Activated CD4-positive, alpha-beta memory T cell treated with anti-CD3 and anti-CD28 coated beads, Interleukin-2, amount 10 ng/mL, durations not matched to agents 7 days and 5 days (primary cell): Measurements from ENCODE around the gene SEMA4D. TPM values are rescaled to one million over a fixed set of nuclear protein-coding genes. Genes with fewer than 3 reads are reported as not detected.
"Not testable (repeated sequence)": the region's sequence is repeated elsewhere in the genome, so short reads cannot be mapped to it uniquely, and the experiment has no call there.

Experiments
- CTCF ChIA-PET: fragments of 350-600 bp; sonication (Branson Sonifier 250); formaldehyde crosslinking; loops from one replicate; lab custom pipeline; 2021; ENCODE audit warnings: antibody characterized with exemption, inconsistent platforms; lab: Charles Lee
- POLR2A ChIA-PET: fragments of 350-600 bp; sonication (Branson Sonifier 250); formaldehyde crosslinking; loops from one replicate; lab custom pipeline; 2021; ENCODE audit warnings: antibody characterized with exemption; lab: Charles Lee
- DNase-seq: peaks from one replicate; pipeline ENCODE4 v3.0.0-alpha.2; 2020
- H3K27ac Mint-ChIP-seq: one replicate; pipeline ENCODE4 v1.8.0; 2021; ENCODE audit warnings: mild to moderate bottlenecking, mixed read lengths
- H3K27me3 Mint-ChIP-seq: one replicate; pipeline ENCODE4 v1.8.0; 2021; ENCODE audit warnings: mixed read lengths
- H3K36me3 Mint-ChIP-seq: one replicate; pipeline ENCODE4 v1.8.0; 2021; ENCODE audit warnings: low read depth, mixed read lengths
- H3K4me1 Mint-ChIP-seq: one replicate; pipeline ENCODE4 v1.8.0; 2021; ENCODE audit warnings: mixed read lengths
- H3K4me3 Mint-ChIP-seq: one replicate; pipeline ENCODE4 v1.8.0; 2021; ENCODE audit warnings: mild to moderate bottlenecking, mixed read lengths
- H3K9me3 Mint-ChIP-seq: one replicate; pipeline ENCODE4 v1.8.0; 2021; ENCODE audit warnings: mixed read lengths
- total RNA-seq, 2 experiments: library from RNA; stranded (reverse); gene quantifications; one replicate each; pipeline ENCODE4 v1.2.3, GENCODE V29; 2021

SEMA4D gene
- total RNA-seq, 2 experiments from 2014 or later, result 339 to 350 TPM

DNA sequence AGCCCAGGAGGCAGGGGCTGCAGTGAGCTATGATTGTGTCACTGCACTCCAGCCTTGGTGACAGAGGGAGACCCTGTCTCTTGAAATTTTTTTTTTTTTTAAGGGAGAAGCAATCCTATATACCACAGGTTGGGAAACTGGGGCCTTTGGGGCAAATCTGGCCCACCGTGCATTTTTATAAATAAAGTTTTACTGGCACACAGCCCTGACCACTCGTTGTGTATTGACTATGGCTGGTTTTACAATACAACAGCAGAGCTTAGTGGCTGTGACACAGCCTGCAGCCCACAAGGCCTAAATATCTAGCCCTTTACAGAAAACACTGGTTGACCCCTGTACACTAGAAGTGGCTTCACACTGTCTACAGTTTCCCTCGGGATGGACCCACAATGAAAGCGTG is 121.6 kb downstream of the SEMA4D start:
- ChIA-PET CTCF (interaction anchor here (0.9 to 1.8 kb wide), 2 partner anchors 53 to 172 kb away, joined by 4 to 9 read pairs; no protein-coding TSS in a partner anchor), POLR2A (interaction anchor here (0.8 kb wide), 1 partner anchor 161 kb away, joined by 3 read pairs; no protein-coding TSS in a partner anchor)
- no peaks in the 10 kb centered on the region for H3K27me3 Mint-ChIP-seq
- peaks cover 56% of the 10 kb centered on the region for H3K36me3 Mint-ChIP-seq
- DNase-seq, result no peak
- H3K4me1 Mint-ChIP-seq, result peaks cover 67% of the 10 kb centered on the region
- H3K27ac Mint-ChIP-seq, result peak overlapping the region; percentile 82
- H3K9me3 Mint-ChIP-seq, result no peaks in the 10 kb centered on the region
- H3K4me3 Mint-ChIP-seq, result no peak overlapping the region

DNA sequence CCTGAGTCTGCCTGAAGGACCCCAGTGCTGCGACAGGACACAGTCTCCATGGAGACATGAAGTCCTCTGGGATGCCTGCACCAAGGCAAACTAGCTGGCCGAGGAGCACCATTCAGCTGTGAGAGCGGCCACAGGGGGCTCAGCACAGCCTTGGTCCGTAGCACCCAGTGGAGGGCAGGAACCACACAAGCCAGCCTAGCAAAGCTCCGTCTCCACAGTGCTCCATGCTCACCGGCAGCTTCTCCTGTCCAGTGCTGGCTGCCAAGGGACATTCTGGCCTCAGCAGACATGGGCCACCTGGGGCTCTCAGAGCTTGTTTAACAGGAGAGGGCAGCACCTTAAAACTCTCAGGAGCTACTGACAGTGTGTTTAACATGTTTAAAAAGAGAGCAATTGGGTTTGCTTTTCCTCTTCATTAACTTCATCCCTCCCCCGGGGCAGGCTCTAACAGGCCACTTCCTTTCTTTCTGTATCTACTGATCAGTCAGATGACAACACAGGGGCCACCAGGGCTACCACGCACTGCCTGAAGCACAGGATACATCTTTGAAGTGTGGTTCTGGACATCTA is 122.6 kb downstream of the SEMA4D start:
- Mint-ChIP-seq H3K36me3 (peaks cover 49% of the 10 kb centered on the region), H3K9me3 (no peaks in the 10 kb centered on the region), H3K4me3 (no peak overlapping the region), H3K27ac (peak overlapping the region; percentile 82), H3K27me3 (no peaks in the 10 kb centered on the region), H3K4me1 (peaks cover 62% of the 10 kb centered on the region)
- POLR2A ChIA-PET, result interaction anchor here (0.8 to 1.6 kb wide), 5 partner anchors 13 to 148 kb away, joined by 3 to 5 read pairs (median 4); no protein-coding TSS in a partner anchor
- DNase-seq, result peak; percentile 63
- CTCF ChIA-PET, result interaction anchor here (1.8 kb wide), 1 partner anchor 173 kb away, joined by 9 read pairs; no protein-coding TSS in a partner anchor

DNA sequence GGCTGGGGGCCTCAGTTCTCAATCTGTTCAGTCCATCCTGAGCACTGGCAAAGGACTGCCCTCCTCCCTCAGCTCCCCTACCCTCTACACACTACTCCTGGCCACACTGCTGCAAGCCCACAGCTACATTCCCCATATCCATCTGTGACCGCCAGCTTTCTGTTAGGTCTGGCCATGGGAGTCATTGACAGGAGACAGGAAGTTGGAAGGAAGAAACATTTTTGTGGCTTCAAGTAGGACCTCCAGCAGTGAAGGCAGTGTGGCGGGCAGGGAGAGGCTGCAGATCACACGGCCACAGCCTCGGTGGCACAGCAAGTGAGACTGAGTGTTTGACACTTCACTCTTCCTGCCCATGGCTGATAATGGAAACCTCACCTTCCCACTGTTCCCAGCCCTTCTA is 123.7 kb downstream of the SEMA4D start:
- no peaks in the 10 kb centered on the region for H3K27me3 Mint-ChIP-seq
- H3K9me3 Mint-ChIP-seq, result no peaks in the 10 kb centered on the region
- no peak for DNase-seq
- H3K36me3 Mint-ChIP-seq, result peaks cover 40% of the 10 kb centered on the region
- CTCF ChIA-PET, result no interaction called here
- H3K4me3 Mint-ChIP-seq, result no peak overlapping the region
- peaks cover 57% of the 10 kb centered on the region for H3K4me1 Mint-ChIP-seq
- peak overlapping the region; percentile 62 for H3K27ac Mint-ChIP-seq
- POLR2A ChIA-PET, result interaction anchor here (1.6 kb wide), 2 partner anchors 17 to 62 kb away, joined by 3 to 5 read pairs; no protein-coding TSS in a partner anchor

DNA sequence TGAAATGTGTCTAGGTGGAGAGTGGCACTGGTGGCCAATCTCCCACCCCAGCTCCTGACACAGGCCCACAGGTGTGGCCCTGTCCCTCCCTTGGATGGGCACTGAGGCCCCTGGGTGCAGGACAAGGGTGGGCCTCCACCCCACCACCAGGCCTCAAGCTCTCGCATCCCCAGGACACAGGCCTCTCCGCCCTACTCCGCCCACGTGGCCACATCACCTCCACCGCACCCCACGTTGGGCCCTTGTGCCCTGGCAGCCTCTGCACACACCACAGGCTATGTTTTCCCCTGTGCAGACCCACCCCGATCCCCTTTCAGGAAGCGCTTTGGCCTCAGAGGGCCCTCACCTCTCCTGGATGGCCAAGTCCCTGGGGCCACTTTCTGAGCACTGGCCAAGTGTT is 124.9 kb downstream of the SEMA4D start:
- DNase-seq, result no peak
- H3K27ac Mint-ChIP-seq, result peak overlapping the region; percentile 73
- no peak overlapping the region for H3K4me3 Mint-ChIP-seq
- ChIA-PET POLR2A (interaction anchor here (1.0 to 1.6 kb wide), 4 partner anchors 18 to 176 kb away, joined by 3 read pairs; no protein-coding TSS in a partner anchor), CTCF (interaction anchor here (0.7 kb wide), 1 partner anchor 54 kb away, joined by 3 read pairs; the partner anchor contains the start of gene SECISBP2)
- no peaks in the 10 kb centered on the region for H3K9me3 Mint-ChIP-seq
- H3K36me3 Mint-ChIP-seq, result peaks cover 28% of the 10 kb centered on the region
- H3K4me1 Mint-ChIP-seq, result peaks cover 53% of the 10 kb centered on the region
- no peaks in the 10 kb centered on the region for H3K27me3 Mint-ChIP-seq

DNA sequence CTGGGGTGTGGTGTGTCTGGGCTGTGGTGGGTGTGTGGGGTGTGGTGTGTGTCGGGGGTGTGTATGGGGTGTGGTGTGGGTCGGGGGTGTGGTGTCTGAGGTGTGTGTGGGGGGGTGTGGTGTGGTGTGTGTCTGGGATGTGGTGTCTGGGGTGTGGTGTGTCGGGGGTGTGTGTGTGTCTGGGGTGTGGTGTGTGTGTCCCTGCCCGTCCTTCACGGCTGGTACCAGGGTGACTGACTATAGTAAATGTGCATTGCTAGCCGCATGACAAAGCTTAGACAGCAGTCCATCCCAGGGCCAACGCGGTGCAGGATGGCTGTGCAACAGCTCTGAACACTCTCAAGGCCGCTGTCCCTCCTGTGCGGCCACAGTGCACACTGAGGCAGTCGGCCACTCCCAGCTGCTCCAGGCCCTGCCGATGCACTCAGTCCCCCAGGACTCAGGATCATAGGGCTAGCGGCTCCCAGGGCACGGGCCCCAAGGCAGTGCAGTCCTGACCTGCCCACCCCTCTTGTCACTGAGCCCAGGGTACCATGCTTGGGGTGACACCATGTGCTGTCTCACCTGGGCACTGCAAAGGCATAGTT is 125.6 kb downstream of the SEMA4D start:
- Mint-ChIP-seq H3K27me3 (no peaks in the 10 kb centered on the region), H3K27ac (peak overlapping the region; percentile 73), H3K9me3 (no peaks in the 10 kb centered on the region), H3K4me1 (peaks cover 48% of the 10 kb centered on the region), H3K4me3 (no peak overlapping the region), H3K36me3 (peaks cover 22% of the 10 kb centered on the region)
- DNase-seq, result peak; percentile 55
- POLR2A ChIA-PET, result interaction anchor here (1.0 to 1.1 kb wide), 2 partner anchors 23 to 25 kb away, joined by 3 read pairs; no protein-coding TSS in a partner anchor
- CTCF ChIA-PET, result no interaction called here

DNA sequence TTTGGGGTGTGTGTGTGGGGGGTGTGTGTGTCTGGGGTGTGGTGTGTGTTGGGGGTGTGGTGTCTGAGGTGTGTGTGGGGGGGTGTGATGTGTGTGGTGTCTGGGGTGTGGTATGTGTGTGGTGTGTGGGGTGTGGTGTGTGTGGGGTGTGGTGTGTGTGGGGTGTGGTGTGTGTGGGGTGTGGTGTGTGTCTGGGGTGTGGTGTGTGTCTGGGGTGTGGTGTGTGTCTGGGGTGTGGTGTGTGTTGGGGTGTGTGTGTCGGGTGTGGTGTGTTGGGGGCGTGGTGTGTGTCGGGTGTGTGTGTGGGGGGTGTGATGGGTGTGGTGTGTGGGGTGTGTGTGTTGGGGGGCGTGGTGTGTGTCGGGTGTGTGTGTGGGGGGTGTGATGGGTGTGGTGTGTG is 126.1 kb downstream of the SEMA4D start:
- CTCF ChIA-PET, result not testable (repeated sequence)

DNA sequence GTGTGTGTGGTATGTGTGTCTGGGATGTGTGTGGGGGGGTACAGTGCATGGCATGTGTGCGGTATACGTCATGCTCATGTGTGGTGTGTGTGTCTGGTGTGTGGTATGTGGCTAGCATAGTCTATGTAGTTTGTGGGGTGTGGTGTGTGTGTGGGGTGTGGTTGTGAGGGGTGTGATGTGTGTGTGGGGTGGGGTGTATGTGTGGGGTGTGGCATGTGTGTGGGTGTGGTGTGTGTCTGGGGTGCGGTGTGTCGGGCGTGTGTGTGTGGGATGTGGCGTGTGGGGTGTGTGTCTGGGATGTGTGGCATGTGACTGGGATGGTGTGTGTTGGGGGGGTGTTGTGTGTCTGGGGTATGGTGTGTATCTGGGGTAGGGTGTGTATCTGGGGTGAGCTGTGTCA is 127.3 kb downstream of the SEMA4D start:
- ChIA-PET CTCF (no interaction called here), POLR2A (no interaction called here)
- no peak overlapping the region for H3K27ac Mint-ChIP-seq
- peaks cover 12% of the 10 kb centered on the region for H3K36me3 Mint-ChIP-seq
- peaks cover 32% of the 10 kb centered on the region for H3K4me1 Mint-ChIP-seq
- no peaks in the 10 kb centered on the region for H3K9me3 Mint-ChIP-seq
- DNase-seq, result no peak
- no peaks in the 10 kb centered on the region for H3K27me3 Mint-ChIP-seq
- no peak overlapping the region for H3K4me3 Mint-ChIP-seq

More for the DNA sequence above, 126.1 kb downstream of the SEMA4D start:
- not testable (repeated sequence) for DNase-seq, H3K27ac Mint-ChIP-seq, H3K27me3 Mint-ChIP-seq, H3K4me3 Mint-ChIP-seq, H3K9me3 Mint-ChIP-seq
- peaks cover 16% of the 10 kb centered on the region for H3K36me3 Mint-ChIP-seq
- H3K4me1 Mint-ChIP-seq, result peaks cover 43% of the 10 kb centered on the region
- POLR2A ChIA-PET, result interaction anchor here (1.0 to 1.1 kb wide), 2 partner anchors 23 to 24 kb away, joined by 3 read pairs; no protein-coding TSS in a partner anchor

DNA sequence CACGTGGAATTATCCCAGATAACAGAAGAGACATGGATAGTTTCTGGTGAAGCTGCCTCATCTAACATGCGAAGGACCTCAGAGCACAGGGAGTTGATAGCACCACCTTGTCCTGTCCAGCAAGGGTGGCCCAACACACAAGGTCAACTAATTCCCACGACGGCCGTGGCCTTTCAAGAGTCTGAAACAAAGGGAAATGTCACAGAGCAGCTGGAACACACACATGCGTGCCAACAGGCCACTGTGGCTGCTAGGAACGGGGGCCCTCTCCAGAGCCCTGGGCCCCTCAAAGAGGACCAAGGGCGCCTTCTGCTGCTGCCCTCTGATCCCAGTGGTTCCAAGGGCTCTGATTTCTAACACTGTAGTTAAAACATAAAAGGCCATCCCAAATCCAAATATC is 128.9 kb downstream of the SEMA4D start:
- DNase-seq, result no peak
- Mint-ChIP-seq H3K4me3 (no peak overlapping the region), H3K9me3 (no peaks in the 10 kb centered on the region), H3K27me3 (no peaks in the 10 kb centered on the region), H3K4me1 (peaks cover 18% of the 10 kb centered on the region), H3K36me3 (peaks cover 12% of the 10 kb centered on the region), H3K27ac (peak overlapping the region; percentile 47)
- CTCF ChIA-PET, result no interaction called here
- POLR2A ChIA-PET, result interaction anchor here (1.2 kb wide), 1 partner anchor 10 kb away, joined by 5 read pairs; no protein-coding TSS in a partner anchor

DNA sequence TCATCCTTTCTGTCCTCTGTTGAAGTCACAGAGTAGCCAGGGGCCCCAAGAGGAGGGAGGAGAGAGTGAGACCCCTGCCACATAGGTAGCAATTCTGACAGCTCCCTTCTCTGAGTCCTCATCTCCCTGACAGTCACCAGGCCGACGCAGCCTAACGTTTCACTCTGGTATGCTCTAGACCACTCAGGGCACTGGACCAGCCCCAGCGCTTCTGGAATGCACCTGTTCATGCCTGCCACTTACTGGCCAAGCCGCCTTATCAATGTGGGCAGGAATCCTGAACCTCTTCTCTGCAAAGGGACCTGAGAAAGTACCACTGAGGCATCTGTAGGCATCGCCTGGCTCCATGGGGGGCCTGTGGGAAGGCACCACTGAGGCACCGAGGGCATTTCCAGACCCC is 129.4 kb downstream of the SEMA4D start:
- ChIA-PET POLR2A (interaction anchor here (1.2 kb wide), 1 partner anchor 11 kb away, joined by 5 read pairs; no protein-coding TSS in a partner anchor), CTCF (no interaction called here)
- no peak for DNase-seq
- Mint-ChIP-seq H3K27ac (no peak overlapping the region), H3K36me3 (peaks cover 12% of the 10 kb centered on the region), H3K27me3 (no peaks in the 10 kb centered on the region), H3K4me1 (peaks cover 15% of the 10 kb centered on the region), H3K4me3 (no peak overlapping the region), H3K9me3 (no peaks in the 10 kb centered on the region)

DNA sequence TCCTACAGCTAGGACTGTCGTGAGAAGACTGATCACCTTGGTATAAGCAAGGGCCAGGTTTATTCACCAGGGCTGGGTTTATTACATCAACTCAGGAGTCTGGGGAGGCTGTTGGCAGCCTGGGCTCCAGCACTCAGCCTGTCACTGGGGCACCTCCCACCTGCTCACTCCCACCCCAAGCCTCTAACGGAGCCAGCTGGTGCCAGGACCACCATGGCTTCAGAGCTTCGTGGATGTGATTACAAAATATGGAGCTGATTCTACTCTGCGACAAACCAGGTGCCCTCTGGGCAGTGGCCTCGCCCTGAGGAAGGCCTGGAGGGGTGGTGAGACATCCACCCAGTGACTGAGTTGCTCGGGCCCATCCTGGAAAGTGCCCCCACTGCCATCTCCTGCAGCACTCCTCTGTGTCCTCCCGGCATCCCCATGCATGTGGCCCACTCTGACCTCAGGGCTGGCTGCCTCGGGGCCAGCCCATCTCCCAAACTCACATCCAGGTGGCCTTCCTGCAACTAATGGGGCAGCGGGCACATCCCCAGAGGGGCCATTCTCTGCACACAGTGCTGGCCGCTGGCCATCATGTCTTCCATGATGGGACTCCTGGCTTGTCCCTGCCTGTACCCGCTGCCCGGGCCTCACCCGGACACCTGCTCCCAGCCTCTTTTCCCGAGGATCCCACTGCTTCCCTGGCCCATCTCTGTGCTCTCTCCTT is 130.0 kb downstream of the SEMA4D start:
- H3K4me1 Mint-ChIP-seq, result peaks cover 9% of the 10 kb centered on the region
- no peak for DNase-seq
- POLR2A ChIA-PET, result interaction anchor here (0.8 to 2.0 kb wide), 2 partner anchors 21 to 56 kb away, joined by 3 to 4 read pairs; no protein-coding TSS in a partner anchor
- H3K4me3 Mint-ChIP-seq, result no peak overlapping the region
- CTCF ChIA-PET, result no interaction called here
- H3K27ac Mint-ChIP-seq, result no peak overlapping the region
- H3K36me3 Mint-ChIP-seq, result peaks cover 7% of the 10 kb centered on the region
- H3K9me3 Mint-ChIP-seq, result no peaks in the 10 kb centered on the region
- H3K27me3 Mint-ChIP-seq, result no peaks in the 10 kb centered on the region

DNA sequence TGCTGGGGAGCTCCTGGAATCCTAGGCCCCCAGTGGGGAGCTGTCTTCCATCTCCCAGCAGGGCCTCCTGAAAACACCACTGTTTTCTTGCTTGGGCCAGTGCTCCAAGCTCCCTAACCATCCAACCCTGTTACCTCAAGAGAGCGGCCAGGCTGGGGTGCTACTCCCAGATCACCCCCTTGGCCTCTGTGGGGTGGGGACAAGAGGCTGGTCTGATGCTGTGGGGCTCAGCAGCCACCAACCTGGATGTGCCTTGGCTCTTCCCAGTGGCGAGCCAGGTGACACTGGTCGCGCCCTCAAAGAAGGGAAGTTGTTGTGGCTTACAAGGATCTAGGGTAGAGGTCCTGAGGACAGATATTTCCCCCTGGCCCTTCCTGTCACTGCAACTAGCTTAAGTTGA is 130.6 kb downstream of the SEMA4D start:
- H3K36me3 Mint-ChIP-seq, result peaks cover 4% of the 10 kb centered on the region
- POLR2A ChIA-PET, result interaction anchor here (0.8 to 2.0 kb wide), 2 partner anchors 20 to 55 kb away, joined by 3 to 4 read pairs; no protein-coding TSS in a partner anchor
- H3K4me1 Mint-ChIP-seq, result peaks cover 3% of the 10 kb centered on the region
- H3K9me3 Mint-ChIP-seq, result no peaks in the 10 kb centered on the region
- H3K4me3 Mint-ChIP-seq, result no peak overlapping the region
- H3K27me3 Mint-ChIP-seq, result no peaks in the 10 kb centered on the region
- H3K27ac Mint-ChIP-seq, result no peak overlapping the region
- CTCF ChIA-PET, result no interaction called here
- DNase-seq, result no peak

DNA sequence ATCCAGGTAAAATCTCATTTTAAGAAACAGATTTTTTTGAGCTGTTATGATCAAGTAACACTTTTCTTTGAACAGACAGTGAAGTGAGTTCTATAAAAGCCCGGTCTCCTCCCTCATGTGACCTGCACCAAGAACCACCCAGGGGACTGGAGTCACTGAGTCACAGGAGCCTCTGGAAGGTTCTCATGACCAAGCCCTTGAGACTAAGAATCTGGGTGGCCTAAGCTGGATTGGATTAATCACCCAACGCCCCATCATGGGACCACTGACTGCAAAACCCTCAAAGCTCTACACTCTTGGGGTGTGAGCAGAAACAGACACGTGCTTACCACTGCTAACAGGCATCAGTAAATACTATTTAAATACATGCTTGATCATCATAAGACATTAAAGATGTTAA is 131.2 kb downstream of the SEMA4D start:
- Mint-ChIP-seq H3K9me3 (no peaks in the 10 kb centered on the region), H3K27ac (no peak overlapping the region), H3K4me3 (no peak overlapping the region), H3K27me3 (no peaks in the 10 kb centered on the region), H3K4me1 (peaks cover 2% of the 10 kb centered on the region), H3K36me3 (peaks cover 5% of the 10 kb centered on the region)
- ChIA-PET CTCF (no interaction called here), POLR2A (interaction anchor here (1.4 to 2.0 kb wide), 2 partner anchors 9 to 20 kb away, joined by 4 read pairs; no protein-coding TSS in a partner anchor)
- DNase-seq, result no peak
